ENCODE measurements around the gene EPHA3. TPM values are rescaled to one million over a fixed set of nuclear protein-coding genes. Genes with fewer than 3 reads are reported as not detected.
A peak's percentile ranks its signal among the peaks of the same experiment; 100 is the strongest.

EPHA3 gene
- total RNA-seq, 2 donors from 2014 or later: 9.4 to 11.9 TPM

GRCh38 chr3:89113344-89113743, 5.9 kb downstream of the EPHA3 start:
- Histone ChIP-seq H3K27ac (peak overlapping the region; percentile 62 to 63), H3K9me3 (no peaks in the 10 kb centered on the region), H3K36me3 (no peaks in the 10 kb centered on the region), H3K4me1 (replicated peaks) (no peaks in the 10 kb centered on the region), H3K4me3 (no peak overlapping the region), H3K27me3 (replicated peaks; ENCODE audit: insufficient read depth) (no peaks in the 10 kb centered on the region)
- no peak for TF ChIP-seq POLR2AphosphoS5 (IDR thresholded peaks at IDR 0.05)
- TF ChIP-seq POLR2A (IDR thresholded peaks at IDR 0.05): no peak
- TF ChIP-seq CTCF (IDR thresholded peaks at IDR 0.05): no peak
- WGBS: 63% methylated on average over 4 of the region's 4 CpGs
- no peak for DNase-seq (ENCODE audit: low spot score)
- intact Hi-C loops (cut with DNase I): loop anchor here (5.0 to 10.0 kb wide), 3 partner anchors 99 to 899 kb away; no protein-coding TSS in a partner anchor

- peak overlapping the region; percentile 31 to 34 for H3K4me3 ChIP-seq
- intact Hi-C loops (cut with DNase I): loop anchor here (5.0 to 10.0 kb wide), 3 partner anchors 98 to 899 kb away; no protein-coding TSS in a partner anchor
- H3K27me3 ChIP-seq (replicated peaks; ENCODE audit: insufficient read depth): no peaks in the 10 kb centered on the region
- no peaks in the 10 kb centered on the region for H3K36me3 ChIP-seq
- H3K9me3 ChIP-seq: no peaks in the 10 kb centered on the region
- H3K4me1 ChIP-seq (replicated peaks): no peaks in the 10 kb centered on the region
- peak; percentile 66 for DNase-seq (ENCODE audit: low spot score)
- TF ChIP-seq CTCF (IDR thresholded peaks at IDR 0.05) (peak; percentile 17 to 59 (median 56)), POLR2AphosphoS5 (IDR thresholded peaks at IDR 0.05) (peak; percentile 17), POLR2A (IDR thresholded peaks at IDR 0.05) (no peak)
- WGBS: 5% methylated on average over 42 of the region's 42 CpGs
- H3K27ac ChIP-seq: peak overlapping the region; percentile 62 to 63
Observed at GRCh38 chr3:89113893-89114840, 6.7 kb downstream of the EPHA3 start.

- TF ChIP-seq POLR2AphosphoS5 (IDR thresholded peaks at IDR 0.05): no peak
- TF ChIP-seq CTCF (IDR thresholded peaks at IDR 0.05): no peak
- no peak for TF ChIP-seq POLR2A (IDR thresholded peaks at IDR 0.05)
- no peaks in the 10 kb centered on the region for H3K9me3 ChIP-seq
- peak overlapping the region; percentile 31 to 34 for H3K4me3 ChIP-seq
- no peaks in the 10 kb centered on the region for H3K27me3 ChIP-seq (replicated peaks; ENCODE audit: insufficient read depth)
- intact Hi-C loops (cut with DNase I): loop anchor here (5.0 to 10.0 kb wide), 3 partner anchors 97 to 900 kb away; no protein-coding TSS in a partner anchor
- no peak for DNase-seq (ENCODE audit: low spot score)
- no peaks in the 10 kb centered on the region for H3K4me1 ChIP-seq (replicated peaks)
- H3K36me3 ChIP-seq: no peaks in the 10 kb centered on the region
- 12% methylated on average over 13 of the region's 13 CpGs for WGBS
- H3K27ac ChIP-seq: peak overlapping the region; percentile 62 to 63
Observed at GRCh38 chr3:89114841-89115223, 7.4 kb downstream of the EPHA3 start.

GRCh38 chr3:89116476-89116875, 9.1 kb downstream of the EPHA3 start:
- no peak overlapping the region for H3K4me3 ChIP-seq
- intact Hi-C loops (cut with DNase I): loop anchor here (10.0 kb wide), 2 partner anchors 198 to 902 kb away; no protein-coding TSS in a partner anchor
- no peaks in the 10 kb centered on the region for H3K9me3 ChIP-seq
- H3K27ac ChIP-seq: peak overlapping the region in 1 of 2 donors; percentile 62
- no peaks in the 10 kb centered on the region for H3K36me3 ChIP-seq
- no peaks in the 10 kb centered on the region for H3K27me3 ChIP-seq (replicated peaks; ENCODE audit: insufficient read depth)
- no peak for DNase-seq (ENCODE audit: low spot score)
- TF ChIP-seq POLR2A (IDR thresholded peaks at IDR 0.05) (no peak), CTCF (IDR thresholded peaks at IDR 0.05) (no peak), POLR2AphosphoS5 (IDR thresholded peaks at IDR 0.05) (no peak)
- no peaks in the 10 kb centered on the region for H3K4me1 ChIP-seq (replicated peaks)

Measured in prostate gland (tissue), 2 donors.